HG03108 (cell line): ENCODE data around the gene DHX16.
A peak's percentile ranks its signal among the peaks of the same experiment; 100 is the strongest.
"Not testable (repeated sequence)": the region's sequence is repeated elsewhere in the genome, so short reads cannot be mapped to it uniquely, and the experiment has no call there.

Source experiments
- ATAC-seq: cut with Tn5 transposase; IDR thresholded peaks from one replicate; pipeline ENCODE4 v1.9.1; 2021; ENCODE audit warnings: moderate library complexity; ENCODE audit not compliant: unreplicated experiment

The DHX16 gene

GRCh38 chr6:30672445-30673253 is at the start of gene DHX16:
Gene DHX16 (minus strand): TSS chr6:30673006. CDS start chr6:30672841, 165 bp downstream.
- ATAC-seq: peak; percentile 61

GRCh38 chr6:30722025-30722279 is 49.1 kb upstream of the DHX16 start:
- not testable (repeated sequence) for ATAC-seq

- ATAC-seq: no peak
These were observed 48.6 kb upstream of the DHX16 start for GRCh38 chr6:30721198-30722024.

DNA sequence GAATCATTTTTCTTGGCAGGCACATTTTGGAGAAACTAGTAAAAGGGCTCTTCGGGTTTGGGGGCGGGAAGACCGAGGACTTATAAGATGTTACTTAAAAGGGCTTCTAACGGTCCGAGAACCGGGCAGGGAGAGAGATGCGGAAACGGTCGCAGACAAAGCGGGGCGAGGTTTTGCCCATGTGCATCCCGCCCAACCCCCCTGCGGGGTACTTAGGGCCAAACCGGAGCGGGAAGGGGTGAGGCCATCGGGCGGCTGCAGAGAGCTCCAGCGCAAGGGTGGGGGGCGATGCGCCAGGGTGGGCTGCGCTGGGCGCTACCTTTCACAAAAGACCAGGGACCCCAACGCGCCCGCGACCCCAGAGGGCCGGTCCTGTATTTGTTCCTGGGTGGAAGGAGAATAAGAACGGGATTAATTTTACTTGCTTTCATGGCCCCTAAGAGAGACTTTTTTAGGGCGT is 48.0 kb upstream of the DHX16 start:
- ATAC-seq: no peak

DNA sequence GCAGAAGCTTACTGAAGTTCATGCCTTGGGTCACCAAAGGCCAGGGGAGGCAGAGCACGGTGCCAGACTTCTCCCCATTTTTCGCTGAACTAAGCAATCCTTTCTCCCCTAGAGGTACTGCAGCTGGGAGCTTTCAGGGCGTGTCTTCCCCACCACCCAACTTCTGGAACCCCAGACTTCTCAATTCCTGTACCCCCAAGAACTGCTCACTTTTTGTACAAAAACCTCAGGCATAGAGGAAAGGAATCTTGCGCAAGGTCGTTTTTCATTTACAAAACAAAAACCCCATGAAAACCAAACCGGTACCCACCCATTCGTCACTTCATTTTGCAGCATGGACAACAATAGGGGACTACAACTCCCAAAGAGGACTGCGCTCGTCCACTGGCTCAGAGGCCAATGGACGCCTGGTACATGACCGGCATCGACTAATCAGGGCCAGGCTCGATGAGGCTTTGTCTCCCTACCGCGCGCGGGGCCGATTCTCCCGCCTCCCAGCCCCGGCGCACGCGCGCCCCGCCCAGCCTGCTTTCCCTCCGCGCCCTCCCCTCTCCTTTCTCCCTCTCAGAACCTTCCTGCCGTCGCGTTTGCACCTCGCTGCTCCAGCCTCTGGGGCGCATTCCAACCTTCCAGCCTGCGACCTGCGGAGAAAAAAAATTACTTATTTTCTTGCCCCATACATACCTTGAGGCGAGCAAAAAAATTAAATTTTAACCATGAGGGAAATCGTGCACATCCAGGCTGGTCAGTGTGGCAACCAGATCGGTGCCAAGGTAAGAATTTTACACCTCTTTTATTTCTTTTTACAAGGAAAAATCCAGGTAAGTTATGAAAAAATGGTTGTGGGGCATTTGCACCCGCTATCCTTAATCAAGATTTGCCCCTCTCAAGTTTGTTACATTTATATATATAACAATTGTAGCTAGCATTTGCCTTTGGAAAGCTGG is 47.3 kb upstream of the DHX16 start, which contains the start of gene TUBB:
Gene TUBB, plus strand, starts transcription at position 562 of the 947 bp plus-strand sequence. Its CDS starts 155 bp downstream, at position 717.
- ATAC-seq: peak; percentile 46

DNA sequence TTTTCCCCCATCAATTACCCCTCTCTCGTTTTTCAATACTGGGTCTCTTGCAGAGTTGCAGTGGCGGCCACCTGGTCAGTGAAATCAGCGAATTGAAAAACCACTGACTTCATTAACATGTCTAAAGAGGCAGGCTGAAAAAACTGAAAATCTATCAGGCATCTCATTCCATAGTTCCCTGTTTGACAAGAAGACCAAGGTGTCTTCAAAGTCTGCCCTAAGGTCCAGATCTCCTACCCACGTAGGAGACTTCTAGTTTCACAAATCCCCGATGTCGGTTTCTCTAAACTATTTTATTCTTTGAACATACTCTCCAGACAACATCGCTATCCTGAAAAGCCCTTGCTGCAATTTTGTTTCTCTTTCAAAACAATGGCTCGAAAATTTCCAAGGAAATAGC is 46.5 kb upstream of the DHX16 start:
- no peak for ATAC-seq

GRCh38 chr6:30717845-30718720 is 45.3 kb upstream of the DHX16 start:
- ATAC-seq: not testable (repeated sequence)

GRCh38 chr6:30717129-30717844 is 44.5 kb upstream of the DHX16 start, which contains the start of gene MDC1:
Gene MDC1 (minus strand): TSS chr6:30717281. CDS start chr6:30715175, 2,106 bp downstream.
- peak; percentile 65 for ATAC-seq

GRCh38 chr6:30716879-30717128 is 44.0 kb upstream of the DHX16 start:
- ATAC-seq: no peak

DNA sequence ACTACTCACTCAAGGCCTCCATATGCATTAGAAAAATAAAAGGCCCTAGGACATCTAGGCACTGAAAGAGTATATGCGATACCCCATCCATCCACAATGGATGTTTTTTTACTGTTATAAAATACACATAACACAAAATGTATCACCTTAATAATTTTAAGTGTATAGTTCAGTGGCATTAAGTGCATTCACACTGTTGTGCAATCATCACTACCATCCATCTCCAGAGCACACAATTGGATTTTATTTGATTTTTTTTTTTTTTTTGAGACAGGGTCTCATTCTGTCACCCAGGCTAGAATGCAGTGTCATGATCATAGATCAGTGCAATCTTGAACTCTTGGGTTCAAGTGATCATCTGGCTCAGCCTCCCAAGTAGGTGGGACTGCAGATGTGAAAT is 41.5 kb upstream of the DHX16 start:
- no peak for ATAC-seq

- no peak for ATAC-seq
These were observed 39.7 kb upstream of the DHX16 start for GRCh38 chr6:30712441-30712945.

- no peak for ATAC-seq
These were observed 39.1 kb upstream of the DHX16 start for GRCh38 chr6:30711758-30712380.

- ATAC-seq: no peak
These were observed 36.5 kb upstream of the DHX16 start for GRCh38 chr6:30709101-30709868.

GRCh38 chr6:30707281-30707850 is 34.6 kb upstream of the DHX16 start:
- no peak for ATAC-seq

- no peak for ATAC-seq
These were observed 32.8 kb upstream of the DHX16 start for GRCh38 chr6:30705620-30706019.

DNA sequence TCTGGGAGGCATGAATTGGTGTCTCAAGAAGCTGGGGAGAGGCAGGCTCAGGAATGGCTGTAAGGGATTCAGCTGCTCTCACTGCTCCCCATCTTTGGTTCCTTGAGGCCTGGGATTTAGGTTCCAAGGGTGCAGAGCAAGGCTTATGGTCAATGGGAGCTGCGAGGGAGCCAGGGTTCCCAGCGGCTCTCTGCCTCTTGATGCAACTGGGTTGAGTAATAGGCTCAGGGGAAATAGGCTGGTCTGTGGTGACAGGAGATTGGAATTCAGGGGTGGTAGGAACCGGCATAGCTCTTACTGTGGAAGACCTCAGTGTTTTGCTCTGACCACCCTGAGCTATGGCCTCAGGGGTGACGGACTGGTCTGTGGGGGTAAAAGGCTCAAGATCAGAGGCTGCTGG is 31.0 kb upstream of the DHX16 start:
- ATAC-seq: no peak

GRCh38 chr6:30703011-30703410 is 30.2 kb upstream of the DHX16 start:
- no peak for ATAC-seq

DNA sequence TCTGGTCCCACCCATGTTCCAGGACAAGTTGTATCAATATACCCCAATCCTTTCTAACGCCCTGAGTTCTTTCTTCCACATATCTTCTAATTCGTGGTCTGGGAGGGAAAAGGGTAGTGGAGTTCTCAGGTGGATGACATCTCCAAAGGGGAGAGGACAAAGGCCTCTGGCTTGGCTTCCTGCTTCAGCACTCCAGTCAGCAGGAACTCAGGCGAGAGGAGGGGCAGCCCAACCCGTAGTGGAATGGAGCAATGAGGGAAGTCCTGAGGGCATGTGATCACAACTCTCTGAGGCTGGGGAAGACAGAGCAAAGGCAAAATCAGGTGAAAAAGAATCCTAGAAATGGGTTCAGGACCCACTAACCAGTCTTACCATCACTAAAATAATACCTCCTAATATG is 27.5 kb upstream of the DHX16 start:
- no peak for ATAC-seq
